ENCODE results near the gene PARD3. TPM values are rescaled to one million over a fixed set of nuclear protein-coding genes. Genes with fewer than 3 reads are reported as not detected.

PARD3 gene
- total RNA-seq, 1 donor from 2014 or later = 58.7 TPM

DNA sequence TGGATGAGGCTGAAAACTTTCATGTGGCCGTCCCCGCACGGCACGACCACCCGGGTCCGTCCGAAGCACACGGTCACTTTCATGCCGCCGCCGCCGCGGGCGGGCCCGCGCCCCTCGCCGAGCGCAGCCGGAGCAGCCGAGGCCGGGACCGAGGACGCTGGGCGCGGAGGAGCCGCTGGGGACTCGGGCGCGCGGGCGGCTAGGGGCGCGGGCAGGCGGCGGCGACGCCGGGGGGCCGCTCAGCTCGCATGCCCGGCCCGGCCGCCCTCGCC, 247 bp downstream of the PARD3 start:
- peak overlapping the region; percentile 98 for H3K4me3 ChIP-seq
- peaks cover 27% of the 10 kb centered on the region for H3K4me1 ChIP-seq
- peak overlapping the region; percentile 97 for H3K4me2 ChIP-seq
- peaks cover 46% of the 10 kb centered on the region for H3K79me2 ChIP-seq (ENCODE audit: low read depth)
- peak overlapping the region; percentile 59 for H2AFZ ChIP-seq (replicated peaks)
- peaks cover 48% of the 10 kb centered on the region for H4K20me1 ChIP-seq (ENCODE audit: low read depth)
- peak overlapping the region; percentile 67 for H3K4me3 Mint-ChIP-seq
- DNase-seq (ENCODE audit: low spot score) = no peak
- H3K9me3 ChIP-seq (ENCODE audit: low read depth) = no peaks in the 10 kb centered on the region
- H3K36me3 Mint-ChIP-seq = peaks cover 2% of the 10 kb centered on the region
- peak overlapping the region; percentile 68 for H3K9ac ChIP-seq
- H3K4me1 Mint-ChIP-seq = peaks cover 48% of the 10 kb centered on the region
- peak overlapping the region; percentile 75 for H3K27ac ChIP-seq
- H3K9me3 Mint-ChIP-seq = no peaks in the 10 kb centered on the region
- peaks cover 4% of the 10 kb centered on the region for H3K27me3 Mint-ChIP-seq (ENCODE audit: insufficient read depth, low read depth)
- peaks cover 11% of the 10 kb centered on the region for H3F3A ChIP-seq (ENCODE audit: low read depth)
- TF ChIP-seq EZH2 (IDR thresholded peaks at IDR 0.05) (no peak), EZH2phosphoT487 (IDR thresholded peaks at IDR 0.05) (no peak)
- TF ChIP-seq, protein P1, sequence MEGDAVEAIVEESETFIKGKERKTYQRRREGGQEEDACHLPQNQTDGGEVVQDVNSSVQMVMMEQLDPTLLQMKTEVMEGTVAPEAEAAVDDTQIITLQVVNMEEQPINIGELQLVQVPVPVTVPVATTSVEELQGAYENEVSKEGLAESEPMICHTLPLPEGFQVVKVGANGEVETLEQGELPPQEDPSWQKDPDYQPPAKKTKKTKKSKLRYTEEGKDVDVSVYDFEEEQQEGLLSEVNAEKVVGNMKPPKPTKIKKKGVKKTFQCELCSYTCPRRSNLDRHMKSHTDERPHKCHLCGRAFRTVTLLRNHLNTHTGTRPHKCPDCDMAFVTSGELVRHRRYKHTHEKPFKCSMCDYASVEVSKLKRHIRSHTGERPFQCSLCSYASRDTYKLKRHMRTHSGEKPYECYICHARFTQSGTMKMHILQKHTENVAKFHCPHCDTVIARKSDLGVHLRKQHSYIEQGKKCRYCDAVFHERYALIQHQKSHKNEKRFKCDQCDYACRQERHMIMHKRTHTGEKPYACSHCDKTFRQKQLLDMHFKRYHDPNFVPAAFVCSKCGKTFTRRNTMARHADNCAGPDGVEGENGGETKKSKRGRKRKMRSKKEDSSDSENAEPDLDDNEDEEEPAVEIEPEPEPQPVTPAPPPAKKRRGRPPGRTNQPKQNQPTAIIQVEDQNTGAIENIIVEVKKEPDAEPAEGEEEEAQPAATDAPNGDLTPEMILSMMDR (IDR thresholded peaks at IDR 0.05) = no peak
- peaks cover 26% of the 10 kb centered on the region for H3K27me3 ChIP-seq
- H3K27ac Mint-ChIP-seq = no peak overlapping the region
- H3K36me3 ChIP-seq = no peaks in the 10 kb centered on the region

DNA sequence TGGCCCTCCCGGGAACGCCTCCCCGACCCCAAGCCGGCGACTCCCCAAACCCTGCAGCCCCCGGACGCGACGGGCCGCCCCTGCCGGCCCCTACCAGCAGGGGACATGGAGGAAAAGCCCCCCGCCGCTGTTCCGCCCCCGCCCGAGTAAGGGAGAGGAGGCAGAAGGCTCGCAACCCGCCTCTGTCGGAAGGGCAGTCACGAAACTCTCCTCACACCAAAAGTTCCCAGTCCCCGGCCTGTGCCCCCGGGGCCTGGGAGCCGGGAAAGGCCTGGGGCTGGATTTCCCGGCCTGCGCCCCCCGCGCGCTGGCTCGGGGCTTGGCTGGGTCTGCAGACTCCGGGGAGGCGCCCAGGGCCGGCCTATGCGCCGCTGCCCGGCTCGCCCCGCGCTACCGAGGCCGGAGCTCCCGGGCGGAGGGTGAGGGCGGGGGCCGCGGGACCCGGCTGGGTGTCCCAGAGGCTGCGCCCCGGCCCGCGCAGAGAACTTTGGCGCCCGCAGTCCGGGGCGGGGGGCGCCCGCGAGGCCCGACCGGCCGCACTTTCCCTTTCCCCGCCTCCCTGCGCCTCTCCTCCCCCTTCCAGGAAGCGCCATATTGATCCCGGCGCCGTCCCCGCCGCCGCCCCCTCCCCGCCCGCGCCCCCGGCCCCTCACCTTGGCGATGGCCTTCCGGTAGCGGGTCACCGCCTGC, 728 bp downstream of the PARD3 start:
- H2AFZ ChIP-seq (replicated peaks) = peak overlapping the region; percentile 59
- H3K79me2 ChIP-seq (ENCODE audit: low read depth) = peaks cover 51% of the 10 kb centered on the region
- peak overlapping the region; percentile 68 for H3K9ac ChIP-seq
- Mint-ChIP-seq H3K27me3 (ENCODE audit: insufficient read depth, low read depth) (peaks cover 4% of the 10 kb centered on the region), H3K4me3 (peak overlapping the region; percentile 96), H3K27ac (peak overlapping the region; percentile 72), H3K36me3 (peaks cover 2% of the 10 kb centered on the region), H3K4me1 (peaks cover 53% of the 10 kb centered on the region), H3K9me3 (no peaks in the 10 kb centered on the region)
- peak; percentile 80 for DNase-seq (ENCODE audit: low spot score)
- TF ChIP-seq, protein P1 (IDR thresholded peaks at IDR 0.05) = no peak
- TF ChIP-seq EZH2 (IDR thresholded peaks at IDR 0.05) = no peak
- TF ChIP-seq EZH2phosphoT487 (IDR thresholded peaks at IDR 0.05) = no peak
- H3K27me3 ChIP-seq = peaks cover 26% of the 10 kb centered on the region
- peak overlapping the region; percentile 75 for H3K27ac ChIP-seq
- H3K4me3 ChIP-seq = peak overlapping the region; percentile 98
- H3K4me1 ChIP-seq = peaks cover 32% of the 10 kb centered on the region
- H3K4me2 ChIP-seq = peak overlapping the region; percentile 97
- no peaks in the 10 kb centered on the region for H3K9me3 ChIP-seq (ENCODE audit: low read depth)
- peaks cover 13% of the 10 kb centered on the region for H3F3A ChIP-seq (ENCODE audit: low read depth)
- peaks cover 53% of the 10 kb centered on the region for H4K20me1 ChIP-seq (ENCODE audit: low read depth)
- H3K36me3 ChIP-seq = no peaks in the 10 kb centered on the region

DNA sequence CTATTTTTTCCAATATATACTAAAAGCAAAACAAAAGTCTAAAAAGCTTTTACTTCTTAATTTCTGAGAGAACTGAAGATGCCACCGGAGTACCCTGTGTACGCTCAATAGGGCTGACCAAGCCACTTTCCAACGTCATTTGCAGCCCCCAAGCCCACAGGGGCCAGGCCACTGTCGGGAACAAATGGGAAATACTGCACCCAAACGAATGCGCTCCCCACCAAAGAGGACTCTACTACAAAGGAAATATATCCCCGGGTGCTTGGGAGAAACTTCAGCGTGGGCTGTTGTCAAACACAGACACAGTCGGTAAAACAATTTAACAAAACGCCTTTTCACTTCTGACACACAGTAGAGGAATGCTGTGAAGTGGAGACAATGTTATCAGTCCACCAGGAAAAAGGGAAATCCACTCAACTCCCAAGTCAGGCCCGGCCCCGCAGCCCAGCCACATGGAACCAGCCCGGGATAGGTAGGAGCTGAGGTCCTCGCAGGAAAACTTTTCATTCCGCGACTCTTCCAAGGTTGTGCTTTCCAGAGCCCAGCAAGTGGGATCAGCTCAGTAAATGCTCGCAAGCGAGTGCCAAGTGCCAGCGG, 1.4 kb downstream of the PARD3 start:
- Histone ChIP-seq H3F3A (ENCODE audit: low read depth) (peaks cover 18% of the 10 kb centered on the region), H3K4me1 (peaks cover 38% of the 10 kb centered on the region), H3K27me3 (peaks cover 26% of the 10 kb centered on the region), H3K9ac (peak overlapping the region; percentile 68), H3K79me2 (ENCODE audit: low read depth) (peaks cover 58% of the 10 kb centered on the region), H3K27ac (no peak overlapping the region), H3K9me3 (ENCODE audit: low read depth) (no peaks in the 10 kb centered on the region), H2AFZ (replicated peaks) (no peak overlapping the region), H3K36me3 (no peaks in the 10 kb centered on the region), H3K4me3 (peak overlapping the region; percentile 98), H3K4me2 (peak overlapping the region; percentile 97), H4K20me1 (ENCODE audit: low read depth) (peaks cover 60% of the 10 kb centered on the region)
- peak overlapping the region; percentile 72 for H3K27ac Mint-ChIP-seq
- DNase-seq (ENCODE audit: low spot score) = no peak
- H3K36me3 Mint-ChIP-seq = peaks cover 3% of the 10 kb centered on the region
- TF ChIP-seq EZH2phosphoT487 (IDR thresholded peaks at IDR 0.05) (no peak), EZH2 (IDR thresholded peaks at IDR 0.05) (no peak)
- TF ChIP-seq, protein P1 (IDR thresholded peaks at IDR 0.05) = no peak
- peak overlapping the region; percentile 96 for H3K4me3 Mint-ChIP-seq
- H3K9me3 Mint-ChIP-seq = no peaks in the 10 kb centered on the region
- H3K4me1 Mint-ChIP-seq = peaks cover 59% of the 10 kb centered on the region
- H3K27me3 Mint-ChIP-seq (ENCODE audit: insufficient read depth, low read depth) = peaks cover 7% of the 10 kb centered on the region

Measured in neural progenitor cell (in vitro differentiated cells).